Vein endothelial cell (primary cell): ENCODE measurements around the gene CEP350. TPM values are rescaled to one million over a fixed set of nuclear protein-coding genes. Genes with fewer than 3 reads are reported as not detected.

ENCODE experiments used
- total RNA-seq: library from RNA; depleted of rRNA; stranded (reverse); fragments of >200 nt; gene quantifications from 2 replicates; pipeline ENCODE4 v1.2.3, GENCODE V29; 2012

CEP350 gene, protein sequence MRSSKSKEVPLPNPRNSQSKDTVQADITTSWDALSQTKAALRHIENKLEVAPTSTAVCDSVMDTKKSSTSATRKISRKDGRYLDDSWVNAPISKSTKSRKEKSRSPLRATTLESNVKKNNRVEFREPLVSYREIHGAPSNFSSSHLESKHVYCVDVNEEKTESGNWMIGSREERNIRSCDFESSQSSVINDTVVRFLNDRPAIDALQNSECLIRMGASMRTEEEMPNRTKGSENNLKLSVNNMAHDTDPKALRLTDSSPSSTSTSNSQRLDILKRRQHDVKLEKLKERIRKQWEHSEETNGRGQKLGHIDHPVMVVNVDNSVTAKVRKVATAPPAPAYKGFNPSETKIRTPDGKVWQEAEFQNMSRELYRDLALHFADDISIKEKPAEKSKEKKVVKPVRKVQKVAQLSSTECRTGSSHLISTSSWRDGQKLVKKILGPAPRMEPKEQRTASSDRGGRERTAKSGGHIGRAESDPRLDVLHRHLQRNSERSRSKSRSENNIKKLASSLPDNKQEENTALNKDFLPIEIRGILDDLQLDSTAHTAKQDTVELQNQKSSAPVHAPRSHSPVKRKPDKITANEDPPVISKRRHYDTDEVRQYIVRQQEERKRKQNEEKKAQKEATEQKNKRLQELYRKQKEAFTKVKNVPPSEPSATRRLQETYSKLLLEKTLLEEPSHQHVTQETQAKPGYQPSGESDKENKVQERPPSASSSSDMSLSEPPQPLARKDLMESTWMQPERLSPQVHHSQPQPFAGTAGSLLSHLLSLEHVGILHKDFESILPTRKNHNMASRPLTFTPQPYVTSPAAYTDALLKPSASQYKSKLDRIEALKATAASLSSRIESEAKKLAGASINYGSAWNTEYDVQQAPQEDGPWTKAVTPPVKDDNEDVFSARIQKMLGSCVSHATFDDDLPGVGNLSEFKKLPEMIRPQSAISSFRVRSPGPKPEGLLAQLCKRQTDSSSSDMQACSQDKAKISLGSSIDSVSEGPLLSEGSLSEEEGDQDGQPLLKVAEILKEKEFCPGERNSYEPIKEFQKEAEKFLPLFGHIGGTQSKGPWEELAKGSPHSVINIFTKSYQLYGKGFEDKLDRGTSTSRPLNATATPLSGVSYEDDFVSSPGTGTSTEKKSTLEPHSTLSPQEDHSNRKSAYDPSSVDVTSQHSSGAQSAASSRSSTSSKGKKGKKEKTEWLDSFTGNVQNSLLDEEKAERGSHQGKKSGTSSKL (N-terminal part only)
- 42.5 and 54.8 TPM in 2 replicates for total RNA-seq

DNA sequence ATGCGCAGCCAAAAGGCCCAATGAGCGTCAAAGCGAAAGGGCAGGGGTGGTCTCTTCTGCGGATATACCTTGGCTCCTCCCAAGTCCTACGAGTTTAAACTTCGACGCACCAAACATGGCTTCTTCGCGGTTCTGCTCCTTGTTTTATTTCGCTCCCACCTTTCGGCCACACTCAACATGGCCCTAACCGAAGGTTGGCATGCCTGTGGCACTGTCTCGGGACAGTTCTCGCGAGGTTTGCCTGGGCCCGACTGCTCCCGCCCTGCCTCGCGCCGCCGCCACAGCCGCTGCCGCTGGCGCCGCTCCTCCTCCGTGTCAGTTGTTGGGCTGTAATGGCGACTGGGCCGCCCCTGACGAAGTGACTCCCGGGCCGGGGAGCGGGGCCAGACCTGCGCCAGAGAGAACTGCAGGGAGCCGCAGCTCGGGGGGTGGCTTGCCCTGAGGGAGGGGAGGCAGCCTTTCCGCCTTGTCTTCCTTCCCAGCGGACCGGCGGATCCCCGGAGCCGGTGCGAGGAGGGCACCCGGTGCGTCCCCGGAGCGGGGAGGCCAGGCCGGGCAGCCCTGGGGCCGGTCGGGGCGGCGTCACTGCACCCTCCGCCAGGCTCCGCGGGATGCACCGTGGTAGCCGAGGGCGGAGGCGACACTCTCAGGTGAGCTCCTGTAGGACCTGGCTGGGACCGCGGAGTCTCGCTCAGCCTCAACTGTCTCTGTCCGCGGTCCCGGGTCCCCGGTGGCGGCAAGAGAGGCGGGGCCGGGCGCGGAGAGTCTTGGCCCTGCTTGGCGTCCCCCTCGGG, at the start of gene CEP350:
Gene CEP350, plus strand, starts transcription at position 318 of the 794 bp plus-strand sequence. CDS start 31,372 bp downstream, outside the sequence.

GRCh38 chr1:180154325-180155181, 199.9 kb downstream of the CEP350 start, which contains the start of gene QSOX1:
QSOX1 (plus strand) TSS chr1:180154869; CDS start chr1:180154908, 39 bp downstream.

Other genes with a start within 250 kb of the CEP350 start
- gene FAM163A, start 211.5 kb upstream of the CEP350 start, total RNA-seq: 0.10 TPM in 1 of 2 replicates, not detected in the other
- gene TOR1AIP2, start 77.0 kb upstream of the CEP350 start, total RNA-seq: 145 and 156 TPM in 2 replicates
- gene TOR1AIP1, start 72.5 kb upstream of the CEP350 start, total RNA-seq: 43.4 and 44.2 TPM in 2 replicates
- 95.7 and 196 TPM in 2 replicates for gene QSOX1, start 200.1 kb downstream of the CEP350 start, total RNA-seq